ENCODE results near the gene SLC6A2. TPM values are rescaled to one million over a fixed set of nuclear protein-coding genes. Genes with fewer than 3 reads are reported as not detected.

SLC6A2 gene
- total RNA-seq, 2 donors from 2014 or later, result 1.1 TPM; not detected in 1

DNA sequence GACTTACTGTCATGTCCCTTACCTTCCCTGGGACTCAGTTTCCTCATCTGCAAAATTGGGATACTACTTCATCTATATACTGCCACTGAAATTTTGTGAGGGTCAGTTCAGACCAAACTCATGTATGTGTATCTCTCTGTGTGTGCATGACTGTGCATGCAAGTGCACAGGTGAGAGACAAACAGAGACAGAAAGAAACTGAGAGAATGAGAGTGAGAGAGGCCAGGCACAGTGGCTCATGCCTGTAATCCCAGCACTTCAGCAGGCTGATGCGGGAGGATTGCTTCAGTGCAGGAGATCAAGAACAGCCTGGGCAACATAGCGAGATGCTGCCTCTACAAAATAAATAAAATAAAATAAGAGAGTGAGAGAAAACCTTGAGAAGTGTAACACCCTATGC lies 32.1 kb upstream of the SLC6A2 start:
- Mint-ChIP-seq H3K27ac (no peak overlapping the region), H3K36me3 (ENCODE audit: low read depth) (peaks cover 6% of the 10 kb centered on the region), H3K27me3 (ENCODE audit: insufficient read depth) (peaks cover 13% of the 10 kb centered on the region), H3K4me3 (no peak overlapping the region), H3K4me1 (peaks cover 5% of the 10 kb centered on the region), H3K9me3 (peaks cover 22% of the 10 kb centered on the region)
- 55% methylated on average over 1 of the region's 2 CpGs; no CpG with 5 or more reads in 1 of the 2 experiments for WGBS, 2 experiments (ENCODE audit: insufficient coverage in 1 of 2, insufficient read length in 1 of 2)
- no peaks in the 10 kb centered on the region for H3K36me3 ChIP-seq (ENCODE audit: control insufficient read depth, insufficient read depth, low read length)
- H3K9ac ChIP-seq (ENCODE audit: extremely low read depth, low read length, poor library complexity, severe bottlenecking), result no peak overlapping the region
- DNase-seq, result no peak
- H3K4me3 ChIP-seq (ENCODE audit: low read length), result no peak overlapping the region
- H3K27me3 ChIP-seq (ENCODE audit: control insufficient read depth, insufficient read depth, low read length, poor library complexity, severe bottlenecking), result no peaks in the 10 kb centered on the region
- TF ChIP-seq, protein P1, sequence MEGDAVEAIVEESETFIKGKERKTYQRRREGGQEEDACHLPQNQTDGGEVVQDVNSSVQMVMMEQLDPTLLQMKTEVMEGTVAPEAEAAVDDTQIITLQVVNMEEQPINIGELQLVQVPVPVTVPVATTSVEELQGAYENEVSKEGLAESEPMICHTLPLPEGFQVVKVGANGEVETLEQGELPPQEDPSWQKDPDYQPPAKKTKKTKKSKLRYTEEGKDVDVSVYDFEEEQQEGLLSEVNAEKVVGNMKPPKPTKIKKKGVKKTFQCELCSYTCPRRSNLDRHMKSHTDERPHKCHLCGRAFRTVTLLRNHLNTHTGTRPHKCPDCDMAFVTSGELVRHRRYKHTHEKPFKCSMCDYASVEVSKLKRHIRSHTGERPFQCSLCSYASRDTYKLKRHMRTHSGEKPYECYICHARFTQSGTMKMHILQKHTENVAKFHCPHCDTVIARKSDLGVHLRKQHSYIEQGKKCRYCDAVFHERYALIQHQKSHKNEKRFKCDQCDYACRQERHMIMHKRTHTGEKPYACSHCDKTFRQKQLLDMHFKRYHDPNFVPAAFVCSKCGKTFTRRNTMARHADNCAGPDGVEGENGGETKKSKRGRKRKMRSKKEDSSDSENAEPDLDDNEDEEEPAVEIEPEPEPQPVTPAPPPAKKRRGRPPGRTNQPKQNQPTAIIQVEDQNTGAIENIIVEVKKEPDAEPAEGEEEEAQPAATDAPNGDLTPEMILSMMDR (conservative IDR thresholded peaks at IDR 0.05), result no peak
- H3K9me3 ChIP-seq (ENCODE audit: control insufficient read depth, low read length), result no peaks in the 10 kb centered on the region
- H3K4me1 ChIP-seq (ENCODE audit: control insufficient read depth, insufficient read depth, low read length), result no peaks in the 10 kb centered on the region
- no peak overlapping the region for H3K27ac ChIP-seq (ENCODE audit: low read depth, low read length)

DNA sequence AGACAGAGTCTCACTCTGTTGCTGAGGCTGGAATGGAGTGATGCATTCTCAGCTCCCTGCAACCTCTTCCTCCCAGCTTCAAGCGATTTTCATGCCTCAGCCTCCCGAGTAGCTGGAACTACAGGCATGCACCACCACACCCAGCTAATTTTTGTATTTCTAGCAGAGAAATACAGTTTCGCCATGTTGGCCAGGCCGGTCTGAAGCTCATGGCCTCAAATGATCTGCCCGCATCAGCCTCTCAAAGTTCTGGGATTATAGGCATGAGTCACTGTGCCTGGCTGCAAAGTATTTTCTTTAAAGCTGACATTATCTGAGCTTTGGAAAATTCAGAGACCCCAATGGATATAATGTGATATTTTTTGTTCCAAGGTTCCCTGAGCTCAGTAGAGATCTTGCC lies 31.1 kb upstream of the SLC6A2 start:
- Histone ChIP-seq H3K4me1 (ENCODE audit: control insufficient read depth, insufficient read depth, low read length) (no peaks in the 10 kb centered on the region), H3K27me3 (ENCODE audit: control insufficient read depth, insufficient read depth, low read length, poor library complexity, severe bottlenecking) (no peaks in the 10 kb centered on the region), H3K4me3 (ENCODE audit: low read length) (no peak overlapping the region), H3K9me3 (ENCODE audit: control insufficient read depth, low read length) (no peaks in the 10 kb centered on the region), H3K27ac (ENCODE audit: low read depth, low read length) (no peak overlapping the region), H3K36me3 (ENCODE audit: control insufficient read depth, insufficient read depth, low read length) (no peaks in the 10 kb centered on the region), H3K9ac (ENCODE audit: extremely low read depth, low read length, poor library complexity, severe bottlenecking) (no peak overlapping the region)
- no peak for DNase-seq
- no peak overlapping the region for H3K4me3 Mint-ChIP-seq
- no peak overlapping the region for H3K27ac Mint-ChIP-seq
- TF ChIP-seq, protein P1 (conservative IDR thresholded peaks at IDR 0.05), result no peak
- peaks cover 5% of the 10 kb centered on the region for H3K4me1 Mint-ChIP-seq
- WGBS, 2 experiments (ENCODE audit: insufficient coverage in 1 of 2, insufficient read length in 1 of 2), result 92 to 94% methylated on average over 5 of the region's 5 CpGs
- peaks cover 26% of the 10 kb centered on the region for H3K9me3 Mint-ChIP-seq
- H3K36me3 Mint-ChIP-seq (ENCODE audit: low read depth), result peaks cover 6% of the 10 kb centered on the region
- peaks cover 15% of the 10 kb centered on the region for H3K27me3 Mint-ChIP-seq (ENCODE audit: insufficient read depth)

DNA sequence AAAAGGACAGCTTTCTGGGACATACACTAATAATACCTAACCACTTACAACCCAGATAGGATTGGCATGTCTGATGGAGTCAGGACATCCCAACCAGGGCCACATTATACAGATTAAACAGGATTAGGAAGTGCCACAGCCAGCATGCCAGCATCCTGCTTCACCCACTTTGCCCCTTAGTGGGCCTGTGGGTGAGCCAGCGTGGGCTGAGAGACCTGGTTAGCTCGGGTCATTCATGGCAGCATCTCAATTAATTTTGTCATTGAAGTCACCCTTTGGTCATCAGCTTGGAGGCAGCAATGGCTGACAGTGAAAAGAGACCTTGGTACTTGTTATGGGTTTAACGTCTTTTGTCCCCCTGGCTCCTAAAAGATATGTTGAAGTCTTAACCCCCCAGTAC lies 29.9 kb upstream of the SLC6A2 start:
- no peak overlapping the region for H3K4me3 ChIP-seq (ENCODE audit: low read length)
- Mint-ChIP-seq H3K27me3 (ENCODE audit: insufficient read depth) (peaks cover 13% of the 10 kb centered on the region), H3K36me3 (ENCODE audit: low read depth) (no peaks in the 10 kb centered on the region), H3K27ac (no peak overlapping the region), H3K4me3 (no peak overlapping the region), H3K9me3 (peaks cover 18% of the 10 kb centered on the region), H3K4me1 (peaks cover 5% of the 10 kb centered on the region)
- no peak for DNase-seq
- TF ChIP-seq, protein P1 (conservative IDR thresholded peaks at IDR 0.05), result no peak
- WGBS, 2 experiments (ENCODE audit: insufficient coverage in 1 of 2, insufficient read length in 1 of 2), result 84 to 95% methylated on average over 3 of the region's 3 CpGs
- no peak overlapping the region for H3K27ac ChIP-seq (ENCODE audit: low read depth, low read length)
- no peaks in the 10 kb centered on the region for H3K4me1 ChIP-seq (ENCODE audit: control insufficient read depth, insufficient read depth, low read length)
- no peaks in the 10 kb centered on the region for H3K9me3 ChIP-seq (ENCODE audit: control insufficient read depth, low read length)
- no peaks in the 10 kb centered on the region for H3K36me3 ChIP-seq (ENCODE audit: control insufficient read depth, insufficient read depth, low read length)
- H3K9ac ChIP-seq (ENCODE audit: extremely low read depth, low read length, poor library complexity, severe bottlenecking), result no peak overlapping the region
- no peaks in the 10 kb centered on the region for H3K27me3 ChIP-seq (ENCODE audit: control insufficient read depth, insufficient read depth, low read length, poor library complexity, severe bottlenecking)
